ENCODE results near the gene TIMP4.

The TIMP4 gene

GRCh38 chr3:12180218-12180617, 21.5 kb upstream of the TIMP4 start:
- Histone ChIP-seq H3K4me1 (no peaks in the 10 kb centered on the region), H3K4me3 (no peak overlapping the region), H3K27me3 (ENCODE audit: low read depth) (no peaks in the 10 kb centered on the region), H3K36me3 (replicated peaks) (no peaks in the 10 kb centered on the region), H3K9me3 (no peaks in the 10 kb centered on the region)
- in situ Hi-C loops (cut with MboI; ENCODE audit: low sequenced_read_pairs), result no loop called here
- DNase-seq (ENCODE audit: low spot score in 2 of 2), result no peak

GRCh38 chr3:12179441-12179840, 20.7 kb upstream of the TIMP4 start:
- Histone ChIP-seq H3K9me3 (no peaks in the 10 kb centered on the region), H3K27me3 (ENCODE audit: low read depth) (no peaks in the 10 kb centered on the region), H3K4me1 (no peaks in the 10 kb centered on the region), H3K36me3 (replicated peaks) (no peaks in the 10 kb centered on the region; the same call in 1 of the 2 replicates), H3K4me3 (no peak overlapping the region)
- in situ Hi-C loops (cut with MboI; ENCODE audit: low sequenced_read_pairs), result no loop called here
- DNase-seq (ENCODE audit: low spot score in 2 of 2), result no peak

GRCh38 chr3:12178091-12178820, 19.5 kb upstream of the TIMP4 start:
- Histone ChIP-seq H3K27me3 (ENCODE audit: low read depth) (no peaks in the 10 kb centered on the region), H3K4me1 (no peaks in the 10 kb centered on the region), H3K36me3 (replicated peaks) (peaks cover 3% of the 10 kb centered on the region; the same call in 1 of the 2 replicates), H3K4me3 (no peak overlapping the region), H3K9me3 (0 out of 2 replicates have a peak, but pooled peaks cover 2% of the 10 kb centered on the region)
- DNase-seq (ENCODE audit: low spot score in 2 of 2), result no peak
- in situ Hi-C loops (cut with MboI; ENCODE audit: low sequenced_read_pairs), result no loop called here

GRCh38 chr3:12177126-12177525, 18.4 kb upstream of the TIMP4 start:
- in situ Hi-C loops (cut with MboI; ENCODE audit: low sequenced_read_pairs), result no loop called here
- Histone ChIP-seq H3K27me3 (ENCODE audit: low read depth) (no peaks in the 10 kb centered on the region), H3K4me1 (no peaks in the 10 kb centered on the region), H3K9me3 (peaks cover 5% of the 10 kb centered on the region), H3K4me3 (no peak overlapping the region), H3K36me3 (replicated peaks) (peaks cover 3% of the 10 kb centered on the region; the same call in 1 of the 2 replicates)
- DNase-seq (ENCODE audit: low spot score in 2 of 2), result no peak

- Histone ChIP-seq H3K9me3 (peaks cover 6% of the 10 kb centered on the region), H3K4me3 (no peak overlapping the region), H3K27me3 (ENCODE audit: low read depth) (no peaks in the 10 kb centered on the region), H3K4me1 (no peaks in the 10 kb centered on the region), H3K36me3 (replicated peaks) (peaks cover 3% of the 10 kb centered on the region; the same call in 1 of the 2 replicates)
- in situ Hi-C loops (cut with MboI; ENCODE audit: low sequenced_read_pairs), result no loop called here
- peak; percentile 24 to 63 for DNase-seq (ENCODE audit: low spot score in 2 of 2)
These were observed 17.2 kb upstream of the TIMP4 start for GRCh38 chr3:12175844-12176453.

- in situ Hi-C loops (cut with MboI; ENCODE audit: low sequenced_read_pairs), result no loop called here
- H3K36me3 ChIP-seq (replicated peaks), result peaks cover 3% of the 10 kb centered on the region; the same call in 1 of the 2 replicates
- H3K9me3 ChIP-seq, result peaks cover 6% of the 10 kb centered on the region
- H3K4me1 ChIP-seq, result no peaks in the 10 kb centered on the region
- no peaks in the 10 kb centered on the region for H3K27me3 ChIP-seq (ENCODE audit: low read depth)
- no peak overlapping the region for H3K4me3 ChIP-seq
- no peak for DNase-seq (ENCODE audit: low spot score in 2 of 2)
These were observed 16.5 kb upstream of the TIMP4 start for GRCh38 chr3:12175137-12175593.

GRCh38 chr3:12170207-12170606, 11.5 kb upstream of the TIMP4 start:
- no peak for DNase-seq (ENCODE audit: low spot score in 2 of 2)
- Histone ChIP-seq H3K4me3 (no peak overlapping the region), H3K36me3 (replicated peaks) (peaks cover 3% of the 10 kb centered on the region; the same call in 1 of the 2 replicates), H3K9me3 (peaks cover 6% of the 10 kb centered on the region), H3K4me1 (no peaks in the 10 kb centered on the region), H3K27me3 (ENCODE audit: low read depth) (no peaks in the 10 kb centered on the region)
- in situ Hi-C loops (cut with MboI; ENCODE audit: low sequenced_read_pairs), result no loop called here

- Histone ChIP-seq H3K4me3 (no peak overlapping the region), H3K27me3 (ENCODE audit: low read depth) (no peaks in the 10 kb centered on the region), H3K36me3 (replicated peaks) (no peaks in the 10 kb centered on the region; the same call in 1 of the 2 replicates), H3K4me1 (no peaks in the 10 kb centered on the region), H3K9me3 (no peaks in the 10 kb centered on the region)
- in situ Hi-C loops (cut with MboI; ENCODE audit: low sequenced_read_pairs), result no loop called here
- no peak for DNase-seq (ENCODE audit: low spot score in 2 of 2)
These were observed 7.2 kb upstream of the TIMP4 start for GRCh38 chr3:12165909-12166308.

GRCh38 chr3:12159227-12159601, 502 bp upstream of the TIMP4 start:
- no peaks in the 10 kb centered on the region for H3K27me3 ChIP-seq (ENCODE audit: low read depth)
- no peak overlapping the region for H3K4me3 ChIP-seq
- H3K36me3 ChIP-seq (replicated peaks), result no peaks in the 10 kb centered on the region; the same call in 1 of the 2 replicates
- in situ Hi-C loops (cut with MboI; ENCODE audit: low sequenced_read_pairs), result no loop called here
- no peaks in the 10 kb centered on the region for H3K9me3 ChIP-seq
- no peak for DNase-seq (ENCODE audit: low spot score in 2 of 2)
- no peaks in the 10 kb centered on the region for H3K4me1 ChIP-seq

- Histone ChIP-seq H3K4me1 (no peaks in the 10 kb centered on the region), H3K27me3 (ENCODE audit: low read depth) (no peaks in the 10 kb centered on the region), H3K9me3 (no peaks in the 10 kb centered on the region), H3K36me3 (replicated peaks) (no peaks in the 10 kb centered on the region), H3K4me3 (no peak overlapping the region)
- in situ Hi-C loops (cut with MboI; ENCODE audit: low sequenced_read_pairs), result no loop called here
- no peak for DNase-seq (ENCODE audit: low spot score in 2 of 2)
These were observed 1.7 kb downstream of the TIMP4 start for GRCh38 chr3:12157026-12157425.

GRCh38 chr3:12155828-12156227, 2.9 kb downstream of the TIMP4 start:
- Histone ChIP-seq H3K4me1 (no peaks in the 10 kb centered on the region), H3K36me3 (replicated peaks) (no peaks in the 10 kb centered on the region), H3K4me3 (no peak overlapping the region), H3K27me3 (ENCODE audit: low read depth) (no peaks in the 10 kb centered on the region), H3K9me3 (no peaks in the 10 kb centered on the region)
- DNase-seq (ENCODE audit: low spot score in 2 of 2), result no peak
- in situ Hi-C loops (cut with MboI; ENCODE audit: low sequenced_read_pairs), result no loop called here

- in situ Hi-C loops (cut with MboI; ENCODE audit: low sequenced_read_pairs), result no loop called here
- no peak overlapping the region for H3K4me3 ChIP-seq
- H3K36me3 ChIP-seq (replicated peaks), result no peaks in the 10 kb centered on the region
- no peaks in the 10 kb centered on the region for H3K4me1 ChIP-seq
- H3K27me3 ChIP-seq (ENCODE audit: low read depth), result no peaks in the 10 kb centered on the region
- DNase-seq (ENCODE audit: low spot score in 2 of 2), result no peak
- H3K9me3 ChIP-seq, result no peaks in the 10 kb centered on the region
These were observed 3.4 kb downstream of the TIMP4 start for GRCh38 chr3:12155264-12155663.

- in situ Hi-C loops (cut with MboI; ENCODE audit: low sequenced_read_pairs), result no loop called here
- DNase-seq (ENCODE audit: low spot score in 2 of 2), result no peak
These were observed 4.6 kb downstream of the TIMP4 start for GRCh38 chr3:12154151-12154550.

GRCh38 chr3:12150112-12150511, 8.6 kb downstream of the TIMP4 start:
- H3K36me3 ChIP-seq (replicated peaks), result no peaks in the 10 kb centered on the region
- DNase-seq (ENCODE audit: low spot score in 2 of 2), result no peak
- H3K4me1 ChIP-seq, result no peaks in the 10 kb centered on the region
- no peaks in the 10 kb centered on the region for H3K9me3 ChIP-seq
- no peaks in the 10 kb centered on the region for H3K27me3 ChIP-seq (ENCODE audit: low read depth)
- H3K4me3 ChIP-seq, result no peak overlapping the region
- in situ Hi-C loops (cut with MboI; ENCODE audit: low sequenced_read_pairs), result no loop called here

More at GRCh38 chr3:12154151-12154550, 4.6 kb downstream of the TIMP4 start:
- H3K4me1 ChIP-seq, result no peaks in the 10 kb centered on the region
- H3K27me3 ChIP-seq (ENCODE audit: low read depth), result no peaks in the 10 kb centered on the region
- no peaks in the 10 kb centered on the region for H3K36me3 ChIP-seq (replicated peaks)
- no peaks in the 10 kb centered on the region for H3K9me3 ChIP-seq
- H3K4me3 ChIP-seq, result no peak overlapping the region
